ENCODE results near the gene ABHD5.

Gene ABHD5

DNA sequence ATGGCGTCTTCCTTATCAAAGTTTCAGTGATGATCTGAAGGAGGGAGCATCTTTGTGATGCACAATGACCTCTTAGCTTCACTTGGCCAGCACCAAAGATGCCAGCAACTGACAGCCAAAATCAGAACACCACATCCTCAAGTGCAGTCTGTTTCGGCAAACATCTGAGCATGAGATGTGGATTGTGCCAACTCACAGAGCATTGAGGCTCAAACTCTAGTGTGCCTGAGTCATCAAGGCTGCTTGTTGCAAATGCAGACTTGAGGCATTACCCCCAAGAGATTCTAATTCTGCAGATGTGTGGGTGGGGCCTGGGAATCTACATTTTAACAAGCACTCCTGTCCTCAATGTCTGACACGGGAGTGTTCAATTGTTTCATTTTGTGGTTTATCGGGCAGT, 35.8 kb downstream of the ABHD5 start:
- DNase-seq = no peak

DNA sequence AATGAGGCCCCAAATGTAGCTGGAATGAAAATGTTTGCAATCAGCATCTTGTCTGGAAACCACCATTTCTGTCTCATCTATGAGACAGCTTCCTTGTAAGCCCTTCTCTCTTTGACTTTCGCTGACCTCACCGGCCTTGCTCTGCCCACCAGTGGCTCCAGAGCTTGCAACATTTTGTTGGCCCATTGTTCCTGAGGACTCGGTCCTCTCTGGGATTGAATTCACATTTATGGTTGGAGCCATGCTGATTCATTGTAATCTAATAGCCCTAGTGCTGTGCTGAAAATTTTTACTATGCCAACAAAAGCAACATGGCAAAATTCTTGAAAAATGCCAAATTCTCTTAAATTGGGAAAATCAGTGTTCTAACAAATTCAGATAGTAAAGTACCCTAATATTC, 37.2 kb downstream of the ABHD5 start:
- no peak for DNase-seq

DNA sequence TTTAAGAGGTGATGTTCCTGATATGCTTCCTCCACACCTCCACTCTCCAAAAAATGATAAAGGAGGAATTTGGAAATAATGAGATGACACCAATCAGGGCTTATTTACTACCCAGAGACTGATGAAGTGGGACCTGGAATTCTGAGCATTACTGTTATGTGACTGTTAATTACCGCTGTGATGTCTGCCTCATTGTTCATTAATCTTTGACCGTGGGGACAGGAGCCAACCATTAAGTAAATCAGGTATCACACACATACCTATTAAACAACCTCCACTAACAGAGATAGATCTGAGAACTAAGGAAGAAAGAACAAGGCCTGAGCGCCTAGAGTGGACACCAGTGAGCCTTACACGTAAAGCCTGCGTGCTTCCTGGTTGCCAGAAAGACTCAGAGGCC, 37.7 kb downstream of the ABHD5 start:
- DNase-seq = no peak

DNA sequence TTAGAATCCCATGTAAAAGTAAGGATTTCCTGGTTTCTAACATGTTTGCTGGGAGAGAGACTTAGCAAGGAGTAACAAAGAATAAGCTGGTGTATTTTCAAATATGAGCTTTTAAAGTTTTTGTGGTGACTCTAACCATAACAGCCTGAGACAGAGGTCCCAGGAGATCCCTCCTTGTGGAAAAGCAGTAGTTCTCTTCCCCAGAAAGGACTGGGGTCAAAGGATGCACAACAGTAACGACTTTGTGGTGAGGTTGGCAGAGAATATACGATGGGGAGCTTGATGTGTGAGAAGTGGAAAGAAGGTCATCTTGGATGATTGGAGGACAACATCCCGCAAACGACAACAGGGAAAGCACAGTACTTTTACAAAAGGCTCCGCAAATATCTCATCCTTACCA, 38.2 kb downstream of the ABHD5 start:
- no peak for DNase-seq

DNA sequence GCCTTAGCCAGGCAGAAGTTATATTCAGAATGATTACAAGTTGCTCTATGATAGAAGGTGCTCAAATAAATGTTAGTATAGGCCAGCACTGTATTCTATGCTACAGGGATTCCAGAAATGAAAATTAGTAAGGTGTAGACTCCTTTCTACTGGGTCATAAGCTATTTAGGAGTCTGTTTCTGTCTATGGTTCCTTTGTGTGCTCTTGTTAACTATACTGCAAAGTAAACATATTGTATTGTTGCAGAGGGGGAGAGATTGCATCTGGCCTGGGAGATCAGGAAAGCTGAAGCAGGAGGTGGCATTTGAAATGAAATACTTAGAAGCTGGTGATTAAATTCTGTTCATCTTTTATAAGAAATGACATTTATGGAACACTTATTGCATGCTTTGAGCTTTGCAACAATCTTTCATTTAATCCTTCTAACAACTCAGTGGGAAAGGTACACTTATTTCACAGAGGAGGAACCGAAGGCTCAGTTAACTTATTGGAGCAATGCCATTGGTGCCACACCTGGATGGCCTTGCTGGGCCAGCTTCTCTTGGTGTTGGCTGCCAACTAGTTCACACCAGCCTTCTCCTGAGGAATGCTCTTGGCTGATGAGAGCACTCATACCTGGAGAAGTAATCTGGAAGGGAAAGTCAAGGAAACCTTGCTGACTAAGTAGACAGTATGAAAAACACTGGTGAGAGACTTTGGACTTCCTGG, 39.1 kb downstream of the ABHD5 start:
- no peak for DNase-seq

DNA sequence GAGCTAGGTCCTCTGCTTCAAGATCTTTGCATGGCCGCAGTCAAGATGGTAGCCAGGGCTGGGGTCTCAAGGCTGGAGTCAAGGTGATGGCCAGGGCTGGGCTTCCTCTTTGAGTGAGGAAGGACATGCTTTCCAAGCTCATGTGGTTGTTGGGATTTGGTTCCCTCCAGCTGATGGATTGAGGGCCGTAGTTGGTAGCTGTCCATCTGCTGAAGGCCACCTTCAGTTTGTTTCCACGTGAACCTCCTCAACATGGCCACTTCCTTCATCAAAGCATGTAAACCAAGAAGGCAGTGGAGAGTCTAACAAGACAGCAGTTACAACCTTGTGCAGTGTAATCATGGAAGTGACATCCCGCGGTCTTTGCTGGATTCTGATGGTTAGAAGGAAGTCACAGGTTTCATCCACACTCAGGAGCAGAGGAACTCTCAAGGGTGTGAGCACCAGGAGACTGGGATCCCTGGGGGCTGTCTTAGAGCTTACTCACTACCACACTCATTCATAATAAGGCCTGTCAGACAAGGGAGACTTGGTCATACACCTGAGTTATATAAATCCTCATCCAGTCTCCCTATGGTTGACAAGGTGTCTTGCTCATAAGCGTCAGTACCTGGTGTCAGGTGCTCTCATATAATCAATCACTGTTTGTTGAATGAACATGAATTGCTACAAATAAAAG, 42.1 kb downstream of the ABHD5 start:
- no peak for DNase-seq

DNA sequence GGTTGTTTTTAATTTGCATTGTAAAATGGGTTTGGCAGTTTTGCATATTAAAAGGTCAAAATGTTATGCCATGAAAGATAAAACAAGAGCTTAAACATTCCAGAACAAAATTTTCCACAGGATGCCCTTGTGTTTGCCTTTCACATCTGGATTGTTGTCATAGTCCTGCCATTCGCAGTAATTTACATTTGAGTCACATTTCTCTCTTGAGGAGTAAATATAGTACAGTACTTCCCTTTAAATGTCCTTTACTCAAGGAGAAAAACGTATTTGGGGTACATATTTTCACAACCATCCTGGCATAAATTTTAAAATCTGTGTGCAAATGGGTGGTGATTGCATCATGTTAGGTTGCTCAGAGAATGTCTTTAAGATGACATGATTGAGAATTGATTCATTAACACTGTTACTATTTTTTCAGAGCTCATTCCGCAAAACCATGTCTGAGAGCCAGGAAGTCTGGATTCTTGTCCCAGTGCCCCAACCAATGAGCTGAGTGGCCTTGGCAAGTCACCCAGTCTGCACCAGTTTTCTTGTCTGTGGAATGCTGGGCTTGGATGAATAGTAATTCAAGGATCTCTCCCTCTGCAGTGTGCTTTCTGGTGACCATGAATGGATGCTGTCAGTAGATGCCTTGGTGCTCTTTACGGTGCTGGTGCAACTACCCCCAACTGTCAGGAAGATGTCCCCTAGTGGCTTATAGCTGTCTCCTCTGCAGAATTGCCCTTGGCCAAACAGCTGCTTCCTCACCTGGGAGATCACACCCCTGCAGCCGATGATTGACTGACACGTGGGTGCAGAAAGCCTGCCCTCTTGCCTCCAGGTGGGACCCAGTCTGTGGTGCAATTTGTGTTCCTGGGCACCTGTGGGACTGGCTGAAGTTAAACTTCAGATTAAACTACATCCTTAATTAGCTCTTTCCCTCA, 43.0 kb downstream of the ABHD5 start:
- DNase-seq = no peak

DNA sequence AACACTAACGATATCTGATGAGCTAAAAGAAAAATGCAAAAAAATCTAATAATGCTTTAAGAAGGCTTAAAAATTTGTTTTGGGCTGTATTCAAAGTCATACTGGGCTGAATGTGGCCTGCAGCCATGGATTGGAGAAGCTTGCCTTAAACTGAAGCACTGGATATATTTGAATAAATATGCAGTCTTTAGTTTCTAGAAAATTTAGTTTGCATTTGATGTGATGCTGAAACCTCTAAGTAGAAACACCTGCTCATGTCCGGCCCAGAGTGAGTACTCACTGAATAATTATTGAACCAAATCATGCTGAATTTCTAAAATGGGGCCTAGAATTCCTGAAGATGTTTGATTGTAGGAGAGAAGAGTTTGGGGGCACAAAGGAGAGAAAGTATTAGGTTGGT, 43.9 kb downstream of the ABHD5 start:
- no peak for DNase-seq

DNA sequence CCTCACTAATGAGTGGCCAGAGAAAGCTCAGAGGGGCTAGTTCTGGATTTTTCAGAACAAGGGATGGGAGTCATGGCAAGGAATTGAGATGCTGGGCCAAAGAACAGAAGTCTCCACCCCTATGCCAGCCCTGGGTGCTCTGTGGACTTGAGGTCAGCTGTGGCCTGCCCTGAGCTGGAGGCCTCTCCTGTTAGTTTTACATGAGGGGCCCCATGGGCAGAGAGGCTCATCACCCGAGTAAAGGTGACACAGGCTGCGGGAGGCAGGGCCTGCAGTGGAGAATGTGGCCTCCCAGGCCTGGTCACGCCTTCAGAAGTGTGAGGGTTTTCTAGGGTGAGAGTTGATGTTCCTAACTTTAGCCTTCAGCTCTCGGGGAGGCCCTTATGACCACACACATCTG, 44.9 kb downstream of the ABHD5 start:
- DNase-seq = no peak

DNA sequence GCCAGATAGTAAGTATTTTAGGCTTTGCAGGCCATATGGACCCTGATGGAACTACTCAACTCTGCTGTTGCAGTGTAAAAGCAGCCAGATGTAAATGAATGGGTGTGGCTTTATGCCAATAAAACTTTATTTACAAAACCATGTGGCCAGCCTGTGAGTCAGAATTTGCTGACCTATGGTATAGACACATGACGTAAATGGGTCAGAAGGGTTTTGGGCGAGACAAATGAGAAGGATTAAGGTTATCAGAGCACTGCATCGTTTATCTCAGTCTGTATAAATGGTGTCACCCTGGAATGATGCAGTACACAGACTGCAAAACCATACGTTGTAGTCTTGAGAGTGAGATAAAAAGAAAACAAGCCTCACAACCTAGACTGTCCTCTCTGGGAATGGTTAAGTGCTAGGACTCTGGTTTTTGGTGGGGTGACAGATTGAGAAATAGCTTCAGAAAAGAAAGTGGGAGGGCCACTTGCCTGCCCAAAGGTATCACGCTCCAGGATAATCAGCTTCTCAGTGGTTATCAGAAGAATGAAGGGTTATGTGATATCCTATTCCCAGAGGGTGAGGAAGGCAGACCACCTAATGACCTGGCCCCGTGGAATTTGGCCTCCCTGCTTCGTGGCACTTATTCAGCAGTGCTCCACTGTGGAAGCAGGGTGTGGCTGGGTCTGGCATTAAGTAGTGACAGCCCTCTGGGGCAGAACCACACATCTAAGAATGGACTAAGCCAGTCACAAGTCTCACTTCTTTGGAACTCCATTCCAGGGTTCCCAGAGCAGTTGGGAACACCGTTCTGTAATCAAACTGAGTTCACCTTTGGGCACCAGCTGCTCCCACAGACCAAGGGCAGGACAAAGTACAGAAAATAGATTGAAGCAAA, 46.1 kb downstream of the ABHD5 start:
- no peak for DNase-seq

DNA sequence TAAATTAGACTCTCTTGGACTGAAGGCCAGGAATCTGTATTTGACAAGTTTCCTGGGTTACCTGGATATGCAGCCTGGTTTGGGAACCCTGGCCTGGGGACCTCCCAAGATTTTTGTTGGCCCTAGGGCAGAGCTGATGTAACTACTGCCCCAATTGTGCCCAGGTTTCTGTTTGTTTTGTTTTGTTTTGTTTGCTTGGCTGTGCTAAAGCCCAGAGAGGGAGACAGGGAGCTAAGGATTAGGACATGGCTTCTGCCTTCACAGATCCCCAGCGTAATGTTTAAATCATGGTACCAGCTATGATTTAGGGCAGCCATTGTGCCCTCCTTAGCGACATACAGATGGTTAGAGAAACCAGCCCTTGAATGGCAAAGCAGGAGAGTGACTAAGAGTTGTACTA, 47.6 kb downstream of the ABHD5 start:
- no peak for DNase-seq

DNA sequence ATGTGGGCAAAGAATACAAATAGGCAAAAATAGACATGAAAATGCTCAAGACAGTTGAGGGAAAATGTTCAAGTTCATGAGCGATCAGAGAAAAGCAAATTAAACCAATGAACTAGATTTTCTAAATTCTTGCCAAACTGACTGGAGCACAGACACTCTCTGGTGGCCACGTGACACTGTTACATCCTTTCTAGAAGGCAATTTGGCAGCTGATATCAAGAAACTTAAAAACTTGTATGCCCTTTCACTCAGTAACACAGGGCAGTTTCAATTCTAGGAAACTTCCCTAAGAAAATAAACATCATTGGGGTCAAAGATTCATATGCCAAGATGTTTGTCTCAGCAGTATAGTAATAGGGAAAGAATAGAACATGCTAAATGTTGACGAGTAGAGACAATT, 52.2 kb downstream of the ABHD5 start:
- no peak for DNase-seq

DNA sequence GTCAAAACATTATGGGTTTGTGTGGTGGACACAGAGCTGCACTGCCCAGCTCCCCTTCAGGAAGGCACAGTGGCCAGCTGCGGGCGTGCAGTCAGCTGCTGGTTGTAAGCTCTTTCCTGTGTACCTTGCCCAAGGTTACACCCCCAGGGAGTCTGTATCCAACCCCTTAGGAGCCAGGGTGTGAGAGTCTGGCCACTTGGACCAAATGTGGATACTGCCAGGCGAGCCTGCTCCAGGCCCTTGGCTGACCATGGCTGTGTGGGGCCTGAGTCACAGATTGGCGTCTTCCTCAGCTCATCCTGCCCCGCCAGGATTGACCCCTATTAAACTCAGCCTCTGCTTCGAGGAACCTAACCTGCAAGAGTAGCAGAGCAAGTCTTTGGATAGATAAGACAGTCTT, 56.9 kb downstream of the ABHD5 start:
- no peak for DNase-seq

DNA sequence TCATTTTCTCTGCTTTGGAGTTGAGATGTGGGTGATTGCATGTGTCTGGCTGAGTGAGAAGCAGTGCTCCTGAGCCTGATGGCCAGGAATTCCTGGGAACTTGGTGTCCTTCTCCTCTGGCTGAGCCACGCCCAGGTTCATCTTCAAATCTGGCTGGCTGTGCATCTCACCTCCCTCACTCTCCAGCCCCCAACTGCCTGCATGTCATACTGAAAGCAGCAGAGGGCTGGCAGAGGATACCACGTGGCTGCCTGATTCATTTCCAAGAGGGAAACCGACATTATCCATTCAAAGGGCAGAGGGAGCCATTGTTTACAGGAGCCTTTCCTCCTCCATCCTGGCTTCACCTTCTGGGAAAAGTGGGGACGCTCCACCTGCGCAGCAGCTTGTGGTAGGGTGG, 57.4 kb downstream of the ABHD5 start:
- DNase-seq = no peak

DNA sequence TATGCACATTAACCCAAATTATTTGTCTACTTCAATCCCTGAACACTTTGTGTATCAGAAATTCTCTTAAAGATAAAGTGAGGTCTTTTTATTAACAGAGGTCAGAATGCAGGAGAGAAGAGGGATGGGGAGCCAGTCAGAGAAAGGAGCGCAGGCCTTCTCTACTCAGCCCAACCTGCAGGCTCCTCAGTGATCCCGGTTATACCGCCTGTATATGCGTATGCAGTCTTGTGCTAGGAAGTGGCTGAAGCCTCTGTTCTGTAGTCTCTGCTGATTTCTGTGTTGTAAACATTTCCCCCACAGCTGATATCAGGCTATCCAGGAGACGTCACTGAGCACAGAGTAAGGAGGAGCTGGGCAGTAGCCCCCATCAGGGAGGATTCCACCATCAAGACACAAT, 57.9 kb downstream of the ABHD5 start:
- DNase-seq = no peak

DNA sequence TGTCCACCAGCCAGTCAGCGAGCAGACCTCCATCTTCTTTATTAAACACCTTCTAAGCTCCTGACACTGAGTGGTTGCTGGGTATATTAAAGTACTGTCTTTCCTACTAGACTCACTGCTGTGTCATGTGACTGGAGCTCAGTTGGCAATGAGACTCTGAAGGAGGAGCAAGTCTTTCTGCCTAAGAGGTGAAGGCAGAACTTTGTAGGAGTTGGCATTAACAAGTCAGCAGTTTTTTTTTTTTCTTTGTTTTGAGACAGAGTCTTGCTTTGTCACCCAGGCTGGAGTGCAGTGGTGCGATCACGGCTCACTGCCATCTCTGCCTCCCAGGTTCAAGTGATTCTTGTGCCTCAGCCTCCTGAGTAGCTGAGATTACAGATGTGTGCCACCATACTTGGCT, 62.2 kb downstream of the ABHD5 start:
- no peak for DNase-seq

DNA sequence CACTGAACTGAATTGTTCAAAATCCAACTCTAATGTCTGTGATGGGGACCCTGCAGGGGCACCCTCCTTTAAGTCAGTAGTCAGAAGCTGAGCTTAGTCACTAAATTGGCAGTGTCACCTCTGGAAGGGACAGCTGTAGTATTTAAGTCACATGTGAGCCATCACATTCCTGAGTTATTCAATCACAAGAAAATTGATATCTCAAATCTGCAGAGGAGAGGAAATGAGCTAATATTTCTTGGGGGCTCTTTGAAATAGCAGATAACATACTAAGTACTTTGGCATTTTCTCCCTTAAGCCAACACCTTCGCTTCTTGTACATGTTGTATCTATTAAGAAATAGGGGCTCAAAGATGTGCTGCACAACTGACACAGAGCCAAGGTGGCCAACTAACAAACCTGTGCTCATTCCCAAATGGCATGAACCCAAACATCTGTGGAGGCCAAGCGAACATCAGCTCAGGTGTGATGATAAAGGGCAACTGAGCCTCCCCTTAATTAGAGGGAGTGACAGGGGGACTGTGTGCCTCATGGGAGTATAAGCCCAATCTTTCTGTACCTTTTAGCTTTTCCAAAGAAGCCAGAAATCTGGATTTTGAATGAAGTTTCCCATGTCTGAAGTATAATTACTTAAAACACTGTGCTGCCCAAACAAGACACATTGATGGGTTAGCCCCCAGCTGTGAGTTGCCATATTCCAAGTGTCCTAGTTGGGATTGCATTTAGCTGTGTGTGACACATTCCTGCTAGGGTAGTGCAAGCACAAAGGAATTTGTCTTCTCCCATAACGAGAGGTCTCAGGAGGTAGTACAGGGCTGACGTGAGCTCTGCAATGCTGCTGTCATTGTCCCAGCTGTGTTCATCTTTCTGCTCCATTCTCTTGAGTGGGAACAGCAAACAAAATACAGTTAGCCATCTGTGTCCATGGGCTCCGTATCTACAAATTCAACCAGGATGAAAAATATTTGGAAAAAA, 63.3 kb downstream of the ABHD5 start:
- DNase-seq = no peak

DNA sequence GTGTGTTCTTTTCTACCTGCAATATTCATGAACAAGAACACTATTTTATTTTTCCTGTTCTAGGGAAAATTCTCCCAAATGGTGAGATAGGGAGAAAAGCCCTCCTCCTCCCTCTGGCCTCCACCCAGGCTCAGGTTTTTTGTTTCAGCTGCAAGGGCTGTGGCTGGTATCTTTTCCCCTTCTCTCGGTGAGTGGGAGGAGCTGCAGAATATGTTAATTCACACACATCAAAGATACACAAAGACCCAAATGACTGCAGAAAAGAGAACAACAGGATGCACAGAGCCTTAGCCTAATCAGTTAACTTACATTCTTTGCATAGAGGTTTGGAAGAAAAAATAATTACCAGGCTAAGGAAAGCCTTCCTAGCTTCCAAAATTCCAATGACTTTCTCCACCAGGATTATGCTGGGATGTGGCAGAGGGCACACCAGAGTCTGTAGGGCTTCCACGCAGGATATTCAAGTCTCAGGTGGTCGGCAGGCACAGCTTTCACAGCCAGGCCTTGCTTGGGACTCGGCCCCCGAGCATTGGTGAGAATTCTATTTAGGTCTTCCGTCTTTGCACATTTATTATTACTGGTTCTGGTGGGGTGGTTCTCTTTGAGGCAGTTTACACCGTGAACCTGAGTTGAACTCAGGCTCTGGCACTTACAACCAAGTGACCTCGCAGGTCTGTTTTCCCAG, 64.9 kb downstream of the ABHD5 start:
- no peak for DNase-seq

DNA sequence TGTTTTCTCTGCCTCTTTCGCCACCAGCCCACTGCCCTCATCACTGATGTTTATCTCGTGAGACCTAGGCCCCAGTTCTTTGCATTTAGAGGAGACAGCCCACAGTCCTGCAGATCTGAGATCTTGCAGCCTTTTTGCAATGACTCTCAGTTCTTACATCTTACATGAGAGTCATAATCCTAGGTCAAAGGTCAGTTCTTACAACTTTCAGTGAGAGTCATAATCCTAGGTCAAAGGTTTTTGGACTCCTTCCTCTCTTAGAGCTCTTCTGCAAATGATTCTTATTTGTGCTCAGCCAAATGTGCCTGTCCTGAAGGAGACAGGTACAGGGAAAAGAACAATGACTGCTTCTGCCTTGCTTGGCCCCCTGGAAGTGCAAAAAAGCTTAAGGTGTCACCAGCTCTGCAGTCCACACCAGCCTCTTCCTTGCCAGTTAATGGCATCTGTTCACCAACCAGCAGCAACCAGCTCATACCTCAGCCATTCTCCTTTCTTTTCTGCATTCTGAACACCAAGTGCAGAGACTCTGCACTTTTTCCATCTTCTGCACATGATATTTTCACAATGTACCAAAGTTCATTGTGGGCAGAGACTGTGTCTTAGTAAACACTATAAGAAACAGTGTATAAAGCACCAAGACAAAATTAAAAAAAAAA, 67.1 kb downstream of the ABHD5 start:
- DNase-seq = no peak

DNA sequence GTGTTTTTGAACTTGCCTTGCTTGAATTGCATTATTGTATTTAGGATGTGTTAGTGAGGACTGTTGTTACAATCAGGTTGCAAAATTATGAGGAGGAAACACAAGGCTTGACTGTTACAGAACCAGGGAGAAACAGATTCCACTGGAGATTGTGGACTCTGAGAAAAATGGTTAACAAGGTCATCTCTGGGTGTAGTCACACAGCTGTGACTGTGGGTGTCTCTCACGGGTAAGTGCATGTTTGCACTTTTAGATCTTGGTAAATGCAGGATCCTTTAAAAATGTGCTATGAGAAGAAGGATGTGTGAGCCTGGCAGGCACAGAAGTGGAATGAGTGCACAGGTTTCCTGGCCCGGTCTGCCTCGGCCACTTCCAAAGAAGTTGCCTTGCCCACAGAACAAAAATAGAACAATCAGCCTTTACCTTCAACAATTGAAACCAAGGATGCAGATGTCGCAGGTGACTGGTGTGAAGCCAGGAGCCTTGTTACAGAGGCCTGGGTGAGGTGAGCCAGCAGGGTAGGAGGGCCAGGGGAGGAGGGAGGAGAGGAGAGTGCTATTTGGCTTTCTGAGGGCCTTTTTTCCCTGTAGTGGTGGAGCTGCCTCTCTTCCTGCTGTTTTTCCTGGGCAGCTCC, 68.0 kb downstream of the ABHD5 start:
- DNase-seq = no peak

Measured in stimulated activated CD4-positive, alpha-beta T cell treated with anti-CD3 and anti-CD28 coated beads, Interleukin-2, amount 100 ng/mL, for 48 hours (primary cell).